NCI-H2029 (cell line): ENCODE results near the gene ZNF132.
A peak's percentile ranks its signal among the peaks of the same experiment; 100 is the strongest.
"Not testable (repeated sequence)": the region's sequence is repeated elsewhere in the genome, so short reads cannot be mapped to it uniquely, and the experiment has no call there.

ENCODE experiments used
- DNase-seq: peaks from one replicate; lab custom pipeline; 2025; lab: John Stamatoyannopoulos, UW

ZNF132 gene

GRCh38 chr19:58439576-58440554, at the start of gene ZNF132:
Gene ZNF132, minus strand, starts transcription at chr19:58440153. Its CDS starts 332 bp downstream, at chr19:58439821.
- peak; percentile 99 for DNase-seq

- not testable (repeated sequence) for DNase-seq
Observed at GRCh38 chr19:58484349-58484748, 44.4 kb upstream of the ZNF132 start.

- no peak for DNase-seq
Observed at GRCh38 chr19:58483776-58484175, 43.8 kb upstream of the ZNF132 start.

GRCh38 chr19:58482372-58482771, 42.4 kb upstream of the ZNF132 start:
- no peak for DNase-seq

GRCh38 chr19:58480831-58481230, 40.9 kb upstream of the ZNF132 start:
- DNase-seq = no peak

GRCh38 chr19:58480481-58480830, 40.5 kb upstream of the ZNF132 start:
- DNase-seq = no peak

- DNase-seq = no peak
Observed at GRCh38 chr19:58479736-58480480, 40.0 kb upstream of the ZNF132 start.

- no peak for DNase-seq
Observed at GRCh38 chr19:58479303-58479702, 39.4 kb upstream of the ZNF132 start.

GRCh38 chr19:58477871-58478270, 37.9 kb upstream of the ZNF132 start:
- no peak for DNase-seq

GRCh38 chr19:58477130-58477529, 37.2 kb upstream of the ZNF132 start:
- DNase-seq = no peak

- DNase-seq = no peak
Observed at GRCh38 chr19:58476498-58477015, 36.6 kb upstream of the ZNF132 start.

GRCh38 chr19:58475714-58476497, 36.0 kb upstream of the ZNF132 start, which contains the start of gene ZNF446:
Gene ZNF446, plus strand, starts transcription at chr19:58476352. Its CDS starts 867 bp downstream, at chr19:58477219.
- DNase-seq = peak; percentile 96

- DNase-seq = no peak
Observed at GRCh38 chr19:58474997-58475713, 35.2 kb upstream of the ZNF132 start.

- DNase-seq = no peak
Observed at GRCh38 chr19:58474291-58474996, 34.5 kb upstream of the ZNF132 start.

GRCh38 chr19:58473775-58474174, 33.8 kb upstream of the ZNF132 start:
- no peak for DNase-seq

GRCh38 chr19:58471736-58472135, 31.8 kb upstream of the ZNF132 start:
- DNase-seq = no peak

GRCh38 chr19:58470837-58471543, 31.0 kb upstream of the ZNF132 start:
- not testable (repeated sequence) for DNase-seq

- DNase-seq = no peak
Observed at GRCh38 chr19:58469241-58470013, 29.5 kb upstream of the ZNF132 start.

- DNase-seq = no peak
Observed at GRCh38 chr19:58468216-58468839, 28.4 kb upstream of the ZNF132 start.
